Activated CD8-positive, alpha-beta memory T cell treated with anti-CD3 and anti-CD28 coated beads, Interleukin-2, amount 50 U/mL, for 1 hour (primary cell): Measurements from ENCODE around the gene KCNK7.
A peak's percentile ranks its signal among the peaks of the same experiment; 100 is the strongest.

Source experiments
- DNase-seq: peaks from one replicate; pipeline ENCODE4 v3.0.0-alpha.2; 2020; ENCODE audit errors: extremely low read depth

Gene KCNK7

GRCh38 chr11:65588199-65589054 lies 7.2 kb downstream of the KCNK7 start:
- peak; percentile 62 for DNase-seq

GRCh38 chr11:65586676-65587075 lies 8.9 kb downstream of the KCNK7 start:
- no peak for DNase-seq

- no peak for DNase-seq
Measured at GRCh38 chr11:65586247-65586630, 9.4 kb downstream of the KCNK7 start.

GRCh38 chr11:65585396-65586246 lies 10.0 kb downstream of the KCNK7 start:
- no peak for DNase-seq

GRCh38 chr11:65584723-65585171 lies 10.9 kb downstream of the KCNK7 start:
- DNase-seq, result no peak

GRCh38 chr11:65584106-65584505 lies 11.5 kb downstream of the KCNK7 start:
- DNase-seq, result no peak

GRCh38 chr11:65583589-65583988 lies 12.0 kb downstream of the KCNK7 start:
- no peak for DNase-seq

GRCh38 chr11:65581928-65582327 lies 13.7 kb downstream of the KCNK7 start:
- no peak for DNase-seq

- no peak for DNase-seq
Measured at GRCh38 chr11:65580756-65581155, 14.8 kb downstream of the KCNK7 start.

GRCh38 chr11:65580031-65580692 lies 15.4 kb downstream of the KCNK7 start:
- DNase-seq, result no peak

GRCh38 chr11:65579291-65579690 lies 16.3 kb downstream of the KCNK7 start:
- no peak for DNase-seq

- no peak for DNase-seq
Measured at GRCh38 chr11:65578667-65579066, 16.9 kb downstream of the KCNK7 start.

- DNase-seq, result no peak
Measured at GRCh38 chr11:65578134-65578533, 17.5 kb downstream of the KCNK7 start.

GRCh38 chr11:65577756-65578109 lies 17.9 kb downstream of the KCNK7 start:
- DNase-seq, result no peak

GRCh38 chr11:65576867-65577755 lies 18.5 kb downstream of the KCNK7 start:
- DNase-seq, result no peak

GRCh38 chr11:65576232-65576866 lies 19.3 kb downstream of the KCNK7 start:
- no peak for DNase-seq

GRCh38 chr11:65575568-65576231 lies 19.9 kb downstream of the KCNK7 start, which contains the start of gene EHBP1L1:
EHBP1L1 (plus strand) TSS chr11:65576053; CDS start chr11:65576303, 250 bp downstream.
- no peak for DNase-seq

GRCh38 chr11:65574811-65575567 lies 20.6 kb downstream of the KCNK7 start:
- no peak for DNase-seq

GRCh38 chr11:65574109-65574810 lies 21.3 kb downstream of the KCNK7 start:
- DNase-seq, result no peak
